ENCODE measurements around the gene KEAP1. TPM values are rescaled to one million over a fixed set of nuclear protein-coding genes. Genes with fewer than 3 reads are reported as not detected.
A peak's percentile ranks its signal among the peaks of the same experiment; 100 is the strongest.

The KEAP1 gene
- total and polyA plus RNA-seq, 2 of the 13 experiments (the other 11 are each of a cell fraction or from before 2014, with no cell fraction given) = 56.7 to 72.9 TPM

GRCh38 chr19:10501971-10502523 lies 1.1 kb downstream of the KEAP1 start:
- H3K4me1 ChIP-seq (ENCODE audit: insufficient read depth, low read length) = peaks cover 51% of the 10 kb centered on the region
- peak overlapping the region; percentile 97 for H3K27ac ChIP-seq (ENCODE audit: extremely low read length, insufficient read depth, low read length)
- peaks cover 16 to 23% of the 10 kb centered on the region in 2 experiments for H3K36me3 ChIP-seq (replicated peaks in 1 of 2; ENCODE audit: control insufficient read depth in 1 of 2, insufficient read depth in 2 of 2, low read length in 2 of 2)
- 9% methylated on average over 5 of the region's 35 CpGs for whole genome bisulfite sequencing (ENCODE audit: low lambda C conversion rate)
- H3K4me2 ChIP-seq (ENCODE audit: low read depth, low read length) = peak overlapping the region; percentile 97
- DNase-seq (ENCODE audit: low spot score) = peak; percentile 33
- peak overlapping the region; percentile 99 for H3K9ac ChIP-seq (ENCODE audit: insufficient read depth, low read depth, low read length)
- H2AFZ ChIP-seq (ENCODE audit: low read length) = no peak overlapping the region
- H3K9me3 ChIP-seq (ENCODE audit: low read length) = no peaks in the 10 kb centered on the region
- H3K27me3 ChIP-seq (ENCODE audit: control insufficient read depth in 1 of 2, insufficient read depth in 2 of 2, low read length in 2 of 2) = no peaks in the 10 kb centered on the region
- intact Hi-C loops (cut with micrococcal nuclease; ENCODE audit: unreplicated experiment) = loop anchor here (2.0 kb wide), 1 partner anchor 15 kb away; no protein-coding TSS in a partner anchor
- POLR2A ChIA-PET = interaction anchor here (1.0 kb wide), 1 partner anchor 8 kb away, joined by 5 read pairs; no protein-coding TSS in a partner anchor
- no peak for FAIRE-seq
- H3K4me3 ChIP-seq (replicated peaks in 1 of 3; ENCODE audit: insufficient read depth in 1 of 3, low read depth in 2 of 3, low read length in 3 of 3) = peak overlapping the region; percentile 88 to 97 (median 94)
- H4K20me1 ChIP-seq (ENCODE audit: insufficient read depth, low read length) = no peaks in the 10 kb centered on the region
- H3K79me2 ChIP-seq (ENCODE audit: insufficient read depth, low read length) = peaks cover 42% of the 10 kb centered on the region
- TSS peak; percentile 71 for BruUV-seq (replicated peaks)
- in situ Hi-C loops (cut with HindIII; ENCODE audit: extremely low pct_ligation_motif_present, low pct_unique_long_range_greater_than_20kb) = no loop called here
- peak; percentile 32 for ATAC-seq
- CTCF ChIA-PET (ENCODE audit: low intra/inter-chr PET ratio, low total read pairs) = no interaction called here
- no peak for TF ChIP-seq SATB2 (CRISPR knock-in tag; IDR thresholded peaks at IDR 0.05)
- TF ChIP-seq MEF2D (CRISPR knock-in tag; IDR thresholded peaks at IDR 0.05) = peak; percentile 20; the same call in 1 of the 2 replicates
- TF ChIP-seq PRMT3 (CRISPR knock-in tag; IDR thresholded peaks at IDR 0.05; ENCODE audit: borderline replicate concordance, low read depth) = no peak
- no peak for TF ChIP-seq FOXA1 (IDR thresholded peaks at IDR 0.05)
- 0 out of 2 replicates have a peak, but pooled peaks have one; percentile 4 for TF ChIP-seq FOXA1 (CRISPR knock-in tag; IDR thresholded peaks at IDR 0.05)
- peak; percentile 31; the same call in 1 of the 2 replicates for TF ChIP-seq THAP9 (CRISPR knock-in tag; IDR thresholded peaks at IDR 0.05; ENCODE audit: borderline replicate concordance)
- TF ChIP-seq ZNF781 (CRISPR knock-in tag; IDR thresholded peaks at IDR 0.05; ENCODE audit: borderline replicate concordance, not compliant biosample characterization) = peak; percentile 52
- peak; percentile 19; the same call in 1 of the 2 replicates for TF ChIP-seq ZNF501 (CRISPR knock-in tag; IDR thresholded peaks at IDR 0.05)
- TF ChIP-seq, protein P1, sequence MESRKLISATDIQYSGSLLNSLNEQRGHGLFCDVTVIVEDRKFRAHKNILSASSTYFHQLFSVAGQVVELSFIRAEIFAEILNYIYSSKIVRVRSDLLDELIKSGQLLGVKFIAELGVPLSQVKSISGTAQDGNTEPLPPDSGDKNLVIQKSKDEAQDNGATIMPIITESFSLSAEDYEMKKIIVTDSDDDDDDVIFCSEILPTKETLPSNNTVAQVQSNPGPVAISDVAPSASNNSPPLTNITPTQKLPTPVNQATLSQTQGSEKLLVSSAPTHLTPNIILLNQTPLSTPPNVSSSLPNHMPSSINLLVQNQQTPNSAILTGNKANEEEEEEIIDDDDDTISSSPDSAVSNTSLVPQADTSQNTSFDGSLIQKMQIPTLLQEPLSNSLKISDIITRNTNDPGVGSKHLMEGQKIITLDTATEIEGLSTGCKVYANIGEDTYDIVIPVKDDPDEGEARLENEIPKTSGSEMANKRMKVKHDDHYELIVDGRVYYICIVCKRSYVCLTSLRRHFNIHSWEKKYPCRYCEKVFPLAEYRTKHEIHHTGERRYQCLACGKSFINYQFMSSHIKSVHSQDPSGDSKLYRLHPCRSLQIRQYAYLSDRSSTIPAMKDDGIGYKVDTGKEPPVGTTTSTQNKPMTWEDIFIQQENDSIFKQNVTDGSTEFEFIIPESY (CRISPR knock-in tag; IDR thresholded peaks at IDR 0.05) = no peak
- peak; percentile 86 for TF ChIP-seq AGO2 (optimal IDR thresholded peaks at IDR 0.05; ENCODE audit: low read depth, low read length)
- 0 out of 2 replicates have a peak, but pooled peaks have one; percentile 33 for TF ChIP-seq ZNF224 (CRISPR knock-in tag; IDR thresholded peaks at IDR 0.05)
- TF ChIP-seq HIVEP1 (CRISPR knock-in tag; IDR thresholded peaks at IDR 0.05) = peak; percentile 64; the same call in 1 of the 2 replicates
- no peak for TF ChIP-seq NR2F6 (IDR thresholded peaks at IDR 0.05)
- TF ChIP-seq NR2F6 (CRISPR knock-in tag; IDR thresholded peaks at IDR 0.05) = 0 out of 2 replicates have a peak, but pooled peaks have one; percentile 7
- TF ChIP-seq JARID2 (CRISPR knock-in tag; IDR thresholded peaks at IDR 0.05; ENCODE audit: insufficient replicate concordance) = peak; percentile 52
- TF ChIP-seq, protein P2, sequence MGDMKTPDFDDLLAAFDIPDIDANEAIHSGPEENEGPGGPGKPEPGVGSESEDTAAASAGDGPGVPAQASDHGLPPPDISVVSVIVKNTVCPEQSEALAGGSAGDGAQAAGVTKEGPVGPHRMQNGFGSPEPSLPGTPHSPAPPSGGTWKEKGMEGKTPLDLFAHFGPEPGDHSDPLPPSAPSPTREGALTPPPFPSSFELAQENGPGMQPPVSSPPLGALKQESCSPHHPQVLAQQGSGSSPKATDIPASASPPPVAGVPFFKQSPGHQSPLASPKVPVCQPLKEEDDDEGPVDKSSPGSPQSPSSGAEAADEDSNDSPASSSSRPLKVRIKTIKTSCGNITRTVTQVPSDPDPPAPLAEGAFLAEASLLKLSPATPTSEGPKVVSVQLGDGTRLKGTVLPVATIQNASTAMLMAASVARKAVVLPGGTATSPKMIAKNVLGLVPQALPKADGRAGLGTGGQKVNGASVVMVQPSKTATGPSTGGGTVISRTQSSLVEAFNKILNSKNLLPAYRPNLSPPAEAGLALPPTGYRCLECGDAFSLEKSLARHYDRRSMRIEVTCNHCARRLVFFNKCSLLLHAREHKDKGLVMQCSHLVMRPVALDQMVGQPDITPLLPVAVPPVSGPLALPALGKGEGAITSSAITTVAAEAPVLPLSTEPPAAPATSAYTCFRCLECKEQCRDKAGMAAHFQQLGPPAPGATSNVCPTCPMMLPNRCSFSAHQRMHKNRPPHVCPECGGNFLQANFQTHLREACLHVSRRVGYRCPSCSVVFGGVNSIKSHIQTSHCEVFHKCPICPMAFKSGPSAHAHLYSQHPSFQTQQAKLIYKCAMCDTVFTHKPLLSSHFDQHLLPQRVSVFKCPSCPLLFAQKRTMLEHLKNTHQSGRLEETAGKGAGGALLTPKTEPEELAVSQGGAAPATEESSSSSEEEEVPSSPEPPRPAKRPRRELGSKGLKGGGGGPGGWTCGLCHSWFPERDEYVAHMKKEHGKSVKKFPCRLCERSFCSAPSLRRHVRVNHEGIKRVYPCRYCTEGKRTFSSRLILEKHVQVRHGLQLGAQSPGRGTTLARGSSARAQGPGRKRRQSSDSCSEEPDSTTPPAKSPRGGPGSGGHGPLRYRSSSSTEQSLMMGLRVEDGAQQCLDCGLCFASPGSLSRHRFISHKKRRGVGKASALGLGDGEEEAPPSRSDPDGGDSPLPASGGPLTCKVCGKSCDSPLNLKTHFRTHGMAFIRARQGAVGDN (CRISPR knock-in tag; IDR thresholded peaks at IDR 0.05) = peak; percentile 81

Data from HepG2 (cell line).